ENCODE results near the gene DLK2. TPM values are rescaled to one million over a fixed set of nuclear protein-coding genes. Genes with fewer than 3 reads are reported as not detected.
A peak's percentile ranks its signal among the peaks of the same experiment; 100 is the strongest.
"Not testable (repeated sequence)": the region's sequence is repeated elsewhere in the genome, so short reads cannot be mapped to it uniquely, and the experiment has no call there.

The DLK2 gene
- polyA plus RNA-seq, 10 donors: 1.4 to 4.3 (median 2.1) TPM

GRCh38 chr6:43488667-43489276, 33.4 kb upstream of the DLK2 start:
- DNase-seq: no peak

- DNase-seq: no peak
Observed at GRCh38 chr6:43481591-43482236, 26.4 kb upstream of the DLK2 start.

- no peak for DNase-seq
Observed at GRCh38 chr6:43481075-43481474, 25.7 kb upstream of the DLK2 start.

GRCh38 chr6:43478008-43478372, 22.6 kb upstream of the DLK2 start:
- DNase-seq: peak in 1 of 3 donors; percentile 37

GRCh38 chr6:43477235-43478007, 22.1 kb upstream of the DLK2 start, which contains the start of gene TJAP1:
Gene TJAP1 (plus strand): TSS chr6:43477570. CDS start chr6:43499002, 21,432 bp downstream.
- DNase-seq: peak; percentile 88 to 96 (median 93)

- no peak for DNase-seq
Observed at GRCh38 chr6:43476746-43477145, 21.4 kb upstream of the DLK2 start.

GRCh38 chr6:43475516-43475915, 20.2 kb upstream of the DLK2 start:
- no peak for DNase-seq

- no peak for DNase-seq
Observed at GRCh38 chr6:43472515-43472914, 17.2 kb upstream of the DLK2 start.

GRCh38 chr6:43471399-43471798, 16.1 kb upstream of the DLK2 start:
- DNase-seq: no peak

- no peak for DNase-seq
Observed at GRCh38 chr6:43469947-43470346, 14.6 kb upstream of the DLK2 start.

GRCh38 chr6:43468748-43469681, 13.7 kb upstream of the DLK2 start:
- DNase-seq: no peak

GRCh38 chr6:43468240-43468639, 12.9 kb upstream of the DLK2 start:
- no peak for DNase-seq

GRCh38 chr6:43467752-43468151, 12.4 kb upstream of the DLK2 start:
- no peak for DNase-seq

- not testable (repeated sequence) for DNase-seq
Observed at GRCh38 chr6:43467265-43467664, 11.9 kb upstream of the DLK2 start.

- DNase-seq: no peak
Observed at GRCh38 chr6:43465948-43466347, 10.6 kb upstream of the DLK2 start.

GRCh38 chr6:43464337-43464736, 9.0 kb upstream of the DLK2 start:
- DNase-seq: no peak

- no peak for DNase-seq
Observed at GRCh38 chr6:43461936-43462335, 6.6 kb upstream of the DLK2 start.

GRCh38 chr6:43460032-43460431, 4.7 kb upstream of the DLK2 start:
- DNase-seq: no peak

- no peak for DNase-seq
Observed at GRCh38 chr6:43459535-43459934, 4.2 kb upstream of the DLK2 start.

- DNase-seq: not testable (repeated sequence)
Observed at GRCh38 chr6:43458154-43458553, 2.8 kb upstream of the DLK2 start.

- no peak for DNase-seq
Observed at GRCh38 chr6:43457643-43458042, 2.3 kb upstream of the DLK2 start.
